C4-2B (cell line): ENCODE results near the gene MYL7.

ENCODE experiments used
- ZFX ChIP-seq: fragments of 450-650 bp; IDR thresholded peaks from 2 replicates; pipeline ENCODE4 v1.6.1; 2017
- TF ChIP-seq, protein P1 (sequence below): fragments of 450-650 bp; conservative IDR thresholded peaks from 2 replicates; pipeline ENCODE4 v1.5.1; 2017; ENCODE audit warnings: mild to moderate bottlenecking

DNA sequence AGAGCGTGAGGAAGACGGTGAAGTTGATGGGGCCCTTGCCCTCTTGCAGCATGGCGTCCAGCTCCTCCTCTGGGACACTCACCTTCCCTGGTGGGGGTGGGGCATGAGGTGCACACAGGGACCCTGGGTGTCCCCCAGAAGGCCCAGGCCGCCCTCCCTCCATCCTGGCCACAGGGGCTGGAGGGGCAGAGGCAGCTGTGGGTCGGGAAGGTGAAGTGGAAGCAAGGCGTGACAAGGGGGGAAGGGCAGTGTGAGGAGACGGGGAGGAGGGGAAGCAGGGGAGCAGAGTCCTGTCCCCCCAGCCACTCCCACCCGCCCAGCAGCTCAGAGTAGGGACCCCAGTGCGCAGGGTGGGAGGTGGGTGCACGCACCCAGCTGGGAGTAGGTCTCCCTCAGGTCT is 791 bp downstream of the MYL7 start:
- TF ChIP-seq, protein P1, sequence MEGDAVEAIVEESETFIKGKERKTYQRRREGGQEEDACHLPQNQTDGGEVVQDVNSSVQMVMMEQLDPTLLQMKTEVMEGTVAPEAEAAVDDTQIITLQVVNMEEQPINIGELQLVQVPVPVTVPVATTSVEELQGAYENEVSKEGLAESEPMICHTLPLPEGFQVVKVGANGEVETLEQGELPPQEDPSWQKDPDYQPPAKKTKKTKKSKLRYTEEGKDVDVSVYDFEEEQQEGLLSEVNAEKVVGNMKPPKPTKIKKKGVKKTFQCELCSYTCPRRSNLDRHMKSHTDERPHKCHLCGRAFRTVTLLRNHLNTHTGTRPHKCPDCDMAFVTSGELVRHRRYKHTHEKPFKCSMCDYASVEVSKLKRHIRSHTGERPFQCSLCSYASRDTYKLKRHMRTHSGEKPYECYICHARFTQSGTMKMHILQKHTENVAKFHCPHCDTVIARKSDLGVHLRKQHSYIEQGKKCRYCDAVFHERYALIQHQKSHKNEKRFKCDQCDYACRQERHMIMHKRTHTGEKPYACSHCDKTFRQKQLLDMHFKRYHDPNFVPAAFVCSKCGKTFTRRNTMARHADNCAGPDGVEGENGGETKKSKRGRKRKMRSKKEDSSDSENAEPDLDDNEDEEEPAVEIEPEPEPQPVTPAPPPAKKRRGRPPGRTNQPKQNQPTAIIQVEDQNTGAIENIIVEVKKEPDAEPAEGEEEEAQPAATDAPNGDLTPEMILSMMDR: no peak
- TF ChIP-seq ZFX: no peak
